Cardiac septum (tissue), 1 donor: ENCODE results near the gene CACNA2D2. TPM values are rescaled to one million over a fixed set of nuclear protein-coding genes. Genes with fewer than 3 reads are reported as not detected.

Experiments
- DNase-seq: peaks from one replicate; pipeline ENCODE4 v3.0.0-alpha.2; 2020; ENCODE audit warnings: low spot score
- intact Hi-C: fragments of 100-400 bp; cut with DNase I; formaldehyde crosslinking; loops from one replicate; pipeline ENCODE4 v1.14.0; 2022
- total RNA-seq: library from RNA; stranded (reverse); fragmentation: NEBNext Ultra II Directional; extraction: Animal tissue kit (Norgen Biotek cat#: 25700); gene quantifications from one replicate; pipeline ENCODE4 v1.2.1, GENCODE V29; 2021
- donor health status: DM: no; HTN: no; CAD: no.

The CACNA2D2 gene
- total RNA-seq, 1 donor from 2014 or later: 1.4 TPM

GRCh38 chr3:50473768-50474167 is 29.7 kb downstream of the CACNA2D2 start:
- intact Hi-C loops: no loop called here
- DNase-seq: no peak

DNA sequence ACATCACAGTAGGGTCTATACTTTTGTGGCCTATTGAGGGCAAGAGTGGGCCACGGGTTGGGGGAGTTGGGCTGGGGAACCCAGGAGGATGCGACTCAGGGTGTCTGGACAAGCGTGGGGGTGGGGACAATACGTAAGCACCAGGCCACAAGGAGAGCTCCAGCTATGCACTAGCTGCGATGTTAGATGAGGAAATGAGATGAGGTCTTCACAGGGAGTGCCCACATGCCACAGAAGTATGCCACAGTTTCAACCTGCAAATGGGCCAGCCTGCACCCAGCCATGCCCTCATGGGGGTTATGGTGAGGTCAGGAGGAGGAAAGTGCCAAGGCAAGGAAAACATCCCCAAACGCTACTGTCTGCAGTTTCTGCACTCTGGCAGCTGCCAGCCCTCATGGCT is 30.5 kb downstream of the CACNA2D2 start:
- no peak for DNase-seq
- intact Hi-C loops: no loop called here

DNA sequence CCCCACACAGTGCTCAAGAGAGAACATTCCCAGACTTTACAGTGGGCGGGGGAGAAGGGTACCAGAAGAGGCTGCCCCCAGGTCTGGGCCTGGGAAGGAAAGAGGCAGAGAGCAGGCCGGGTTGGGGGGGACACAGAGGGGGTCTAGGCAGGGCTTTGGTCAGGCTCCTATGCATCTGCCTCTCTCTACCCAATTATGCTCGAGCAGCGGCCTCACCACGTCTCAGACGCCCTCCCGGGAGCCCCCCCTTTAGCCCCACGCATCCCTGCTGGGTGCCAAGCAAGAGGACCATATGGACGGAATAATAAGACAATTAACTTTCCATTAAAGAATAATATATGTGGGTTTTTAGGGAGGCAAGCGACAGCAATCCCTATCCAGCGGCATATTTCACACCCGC is 32.8 kb downstream of the CACNA2D2 start:
- intact Hi-C loops: no loop called here
- DNase-seq: no peak

DNA sequence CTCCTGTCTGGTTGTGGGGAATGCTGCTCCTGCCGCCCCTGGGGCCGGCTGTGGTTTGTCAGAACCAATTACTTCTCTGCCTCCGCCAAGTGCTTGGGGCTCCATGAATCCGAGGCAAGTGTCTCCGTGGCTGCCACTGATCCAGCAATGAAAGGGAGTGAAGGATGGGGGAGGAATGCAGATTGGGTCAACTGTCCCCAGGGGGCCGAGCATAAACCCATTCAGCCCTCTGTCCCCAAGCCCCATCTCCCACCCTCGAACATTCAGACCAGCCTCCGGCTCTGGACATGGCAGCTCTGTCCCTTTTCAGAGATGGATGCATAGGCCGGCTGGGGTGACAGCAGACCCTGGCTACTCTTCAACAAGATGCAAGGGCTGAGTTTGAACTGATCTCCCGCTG is 35.5 kb downstream of the CACNA2D2 start:
- no peak for DNase-seq
- intact Hi-C loops: no loop called here

DNA sequence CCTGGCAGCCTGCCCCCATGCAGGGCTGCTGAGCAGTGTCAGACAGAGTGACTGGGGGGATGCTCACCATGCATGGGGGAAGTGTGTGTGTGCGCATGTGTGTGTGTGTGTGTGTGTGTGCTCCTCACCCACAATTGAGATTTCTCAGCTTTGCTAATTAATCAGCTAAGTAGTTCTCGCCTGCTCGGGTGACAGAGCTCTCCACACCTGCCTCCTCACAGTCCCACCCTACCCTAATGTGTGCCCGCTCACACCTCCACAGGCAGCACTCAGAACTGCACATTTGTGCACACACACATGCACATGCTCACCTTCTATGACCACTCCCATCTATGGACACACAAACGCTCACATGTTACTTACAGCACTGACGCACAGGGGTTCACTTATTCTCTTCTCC is 37.3 kb downstream of the CACNA2D2 start:
- intact Hi-C loops: no loop called here
- no peak for DNase-seq

DNA sequence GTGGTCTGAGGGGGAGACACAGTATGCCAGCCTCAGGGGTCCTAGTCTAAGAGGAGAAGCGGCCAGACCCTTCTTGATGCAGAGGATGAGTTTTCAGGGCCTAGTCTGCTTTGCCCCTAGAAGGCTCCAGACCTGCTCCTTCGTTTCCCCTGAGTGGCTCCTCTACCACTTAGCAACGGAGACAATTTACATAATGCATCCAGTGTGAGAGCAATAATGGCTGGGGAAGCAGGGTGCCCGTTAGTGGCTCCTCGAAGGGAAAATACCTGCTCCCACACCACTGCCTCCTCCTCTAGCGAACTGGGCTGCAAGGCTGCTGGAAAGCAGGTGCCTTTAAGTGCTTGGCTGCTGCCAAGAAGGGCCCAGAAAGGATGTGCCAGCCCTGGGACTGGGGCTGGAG is 38.9 kb downstream of the CACNA2D2 start:
- intact Hi-C loops: no loop called here
- DNase-seq: no peak

GRCh38 chr3:50459785-50460184 is 43.6 kb downstream of the CACNA2D2 start:
- no peak for DNase-seq
- intact Hi-C loops: no loop called here

- DNase-seq: no peak
- intact Hi-C loops: no loop called here
These were observed 45.4 kb downstream of the CACNA2D2 start for GRCh38 chr3:50457988-50458387.

DNA sequence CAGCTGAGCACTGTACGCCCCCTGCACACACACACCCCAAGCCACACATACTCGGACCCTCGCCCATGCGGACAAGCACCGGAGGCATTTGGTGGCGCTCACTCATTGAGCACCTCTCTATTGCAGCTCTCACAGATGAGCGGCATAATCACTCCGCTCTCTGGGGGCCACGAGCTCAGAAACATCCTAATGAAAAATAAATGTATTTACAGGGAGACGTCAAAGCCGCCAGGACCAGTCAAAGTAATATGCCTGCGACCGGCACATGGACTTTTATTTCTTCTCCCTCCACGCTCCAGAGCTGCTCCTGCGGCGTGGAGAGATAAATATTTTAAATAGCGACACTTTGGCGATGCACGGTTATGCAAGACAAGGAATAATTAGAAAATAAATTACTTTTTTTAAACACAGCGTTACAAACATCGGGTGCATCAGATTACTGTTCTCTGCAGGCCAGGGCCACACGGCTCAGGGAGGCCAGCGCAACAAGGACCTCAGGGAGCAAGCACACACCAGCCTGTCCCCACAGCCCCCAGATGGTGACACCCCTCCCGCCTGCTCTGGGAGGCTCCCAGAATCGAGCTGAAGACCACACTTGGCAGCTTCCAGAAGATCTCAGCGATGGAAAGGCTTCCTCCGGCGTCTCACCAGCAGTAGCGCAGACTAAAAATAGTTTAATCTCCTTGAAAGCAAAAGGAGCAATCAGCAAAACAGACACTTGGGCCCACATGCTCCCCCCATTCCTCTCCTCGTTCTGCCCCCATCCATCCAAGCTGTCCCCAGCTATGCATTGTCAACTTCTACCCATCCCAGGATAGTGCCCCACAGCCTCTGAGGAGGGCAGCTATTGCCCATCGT is 48.0 kb downstream of the CACNA2D2 start:
- no peak for DNase-seq

GRCh38 chr3:50454481-50455070 is 48.9 kb downstream of the CACNA2D2 start:
- intact Hi-C loops: no loop called here
- DNase-seq: no peak

More for the DNA sequence above, 48.0 kb downstream of the CACNA2D2 start:
- intact Hi-C loops: no loop called here

DNA sequence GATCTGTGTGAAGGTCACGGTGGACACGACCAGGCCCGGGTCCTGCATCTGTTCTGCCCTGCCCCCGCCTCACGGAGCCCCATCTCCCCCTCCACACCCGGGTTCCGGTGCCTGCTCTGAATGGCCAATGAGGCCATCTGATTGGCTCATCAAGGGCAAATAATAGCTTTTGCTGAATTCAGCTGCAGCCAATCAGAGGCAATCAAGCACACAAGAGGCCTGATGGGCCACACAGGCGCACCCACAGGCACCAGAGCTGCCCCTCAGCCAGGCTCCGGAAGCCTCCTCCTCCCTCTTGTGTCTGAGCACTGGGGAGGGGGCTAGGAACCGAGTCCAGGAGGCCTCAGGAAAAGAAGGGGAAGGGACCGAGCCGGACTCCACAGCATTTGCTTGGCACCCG is 49.5 kb downstream of the CACNA2D2 start:
- intact Hi-C loops: no loop called here
- DNase-seq: no peak

GRCh38 chr3:50450209-50450921 is 53.1 kb downstream of the CACNA2D2 start:
- intact Hi-C loops: no loop called here
- no peak for DNase-seq

- intact Hi-C loops: no loop called here
- DNase-seq: no peak
These were observed 54.5 kb downstream of the CACNA2D2 start for GRCh38 chr3:50448752-50449539.

DNA sequence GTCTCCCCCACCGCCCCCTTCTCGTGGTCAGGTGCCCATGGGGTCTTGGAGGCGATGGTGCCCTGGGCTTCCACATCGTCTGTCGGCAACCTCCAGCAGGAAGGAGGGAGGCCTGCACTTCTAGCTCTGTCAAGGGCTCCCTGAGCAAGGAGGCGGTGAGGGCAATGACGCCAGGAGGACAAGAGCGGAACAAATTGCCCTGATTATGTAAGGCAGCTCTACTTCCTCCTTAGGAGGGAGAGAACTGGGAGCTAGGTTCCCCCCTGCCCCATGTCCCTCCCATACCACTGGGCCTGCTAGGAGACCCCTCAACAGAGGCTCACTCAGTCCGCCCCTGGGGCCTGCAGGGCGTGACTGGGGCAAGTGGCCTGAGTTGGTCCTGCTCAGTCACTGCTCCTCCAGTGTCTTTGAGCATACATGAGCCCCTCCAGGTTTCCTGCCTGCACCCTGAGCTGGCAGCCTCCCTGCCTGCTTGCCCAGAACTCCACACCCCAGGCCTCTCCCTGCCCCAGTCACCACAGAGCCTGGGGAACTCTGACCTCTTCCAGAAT is 56.1 kb downstream of the CACNA2D2 start:
- intact Hi-C loops: no loop called here
- DNase-seq: no peak

DNA sequence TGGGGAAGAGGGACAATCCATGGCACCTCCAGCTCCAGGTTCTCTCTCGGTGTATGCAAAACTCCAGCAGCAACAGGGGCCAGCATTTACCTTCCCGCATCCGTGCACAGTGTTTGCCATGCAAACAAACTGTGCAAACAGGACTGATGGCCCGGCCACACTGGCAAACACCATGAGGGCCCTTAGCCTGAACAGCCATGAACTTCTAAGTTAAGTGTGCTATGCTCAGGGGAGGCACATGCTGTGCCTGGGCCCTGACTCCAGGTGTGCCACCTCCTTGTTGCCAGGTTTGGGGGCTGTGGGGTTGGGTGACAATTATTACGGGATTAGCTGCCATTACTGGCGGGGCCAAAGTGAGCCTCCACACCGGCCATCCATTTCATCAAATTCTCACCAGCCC is 57.5 kb downstream of the CACNA2D2 start:
- intact Hi-C loops: no loop called here
- DNase-seq: no peak

GRCh38 chr3:50444782-50445181 is 58.7 kb downstream of the CACNA2D2 start:
- intact Hi-C loops: no loop called here
- no peak for DNase-seq

DNA sequence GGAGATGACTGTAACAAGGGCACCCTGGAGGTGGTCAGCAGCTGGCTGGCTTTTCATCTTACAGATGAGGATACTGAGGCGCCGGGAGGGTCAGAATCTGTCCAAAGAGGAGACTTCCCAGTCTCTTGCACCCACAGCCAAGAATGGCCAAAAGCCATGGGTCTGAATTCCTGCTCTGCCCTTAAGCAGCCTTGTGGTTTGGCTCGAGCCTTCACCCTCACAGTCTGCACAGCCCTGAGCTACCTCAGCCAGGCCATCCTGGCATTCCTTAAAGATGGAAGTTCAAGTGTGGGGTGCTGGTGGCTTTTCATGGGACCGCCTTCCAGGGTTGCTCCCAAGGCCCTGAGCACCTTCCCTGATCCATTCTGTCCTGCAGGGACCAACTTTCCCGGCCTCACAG is 59.2 kb downstream of the CACNA2D2 start:
- no peak for DNase-seq
- intact Hi-C loops: no loop called here

DNA sequence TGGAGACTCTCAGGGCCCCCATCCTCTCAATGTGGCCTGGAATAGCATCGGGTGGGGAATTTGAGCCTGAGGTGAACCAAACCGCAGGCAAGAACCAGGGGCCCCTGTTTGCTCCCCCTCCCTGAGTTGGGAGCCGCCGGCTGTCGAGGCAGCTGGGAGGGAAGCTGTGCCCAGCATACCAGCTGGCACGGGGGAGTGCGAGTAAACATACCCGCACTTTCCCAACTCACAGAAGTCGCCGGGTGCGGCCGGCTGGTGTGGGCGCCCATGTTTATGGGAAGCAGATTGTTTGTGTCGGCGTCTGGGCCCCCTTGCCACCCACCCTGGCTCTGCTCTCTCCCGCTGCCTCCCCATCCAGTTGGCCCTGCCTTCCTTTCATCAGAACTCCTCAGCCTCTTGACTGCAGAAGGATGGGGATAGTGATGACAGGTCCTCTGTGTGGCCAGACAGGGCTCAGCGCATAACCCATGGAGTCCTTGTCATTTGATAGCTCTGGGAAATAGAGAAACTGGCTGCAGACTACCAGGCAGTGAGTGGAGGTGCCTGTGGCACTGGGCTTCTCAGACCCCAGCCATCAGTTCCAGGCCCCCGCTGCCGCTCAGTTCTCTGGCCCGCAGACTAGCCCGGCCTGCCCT is 60.4 kb downstream of the CACNA2D2 start:
- intact Hi-C loops: no loop called here
- no peak for DNase-seq
